SK-N-SH (cell line): Measurements from ENCODE around the gene SLC22A23. TPM values are rescaled to one million over a fixed set of nuclear protein-coding genes. Genes with fewer than 3 reads are reported as not detected.

ENCODE experiments used
- CTCF ChIA-PET: fragments of 300-600, 350-600 bp; formaldehyde crosslinking; extraction: SDS; loops from one replicate; lab custom pipeline; 2021; lab: Yijun Ruan, JAX
- POLR2A ChIA-PET: fragments of 350-600 bp; sonication (Branson Sonifier 250); formaldehyde crosslinking; extraction: SDS; loops from one replicate; lab custom pipeline; 2020; ENCODE audit warnings: antibody characterized with exemption, inconsistent platforms; lab: Yijun Ruan, JAX
- DNase-seq: peaks from one replicate; pipeline ENCODE4 v3.0.0; 2012
- H2AFZ ChIP-seq: fragments of 200-600 bp; sonication (generic); 2 replicates; pipeline ENCODE4 v1.8.1; 2016; ENCODE audit warnings: antibody characterized with exemption, mild to moderate bottlenecking, low read depth
- H3F3A ChIP-seq: fragments of 200-600 bp; sonication (generic); replicated peaks from 2 replicates; pipeline ENCODE3; 2016; ENCODE audit warnings: antibody characterized with exemption, mild to moderate bottlenecking; ENCODE audit not compliant: insufficient read depth
- H3K27ac ChIP-seq, 2 experiments: fragments of 200-500 bp in 1 of 2; fragments of 200-600 bp in 1 of 2; sonication (Bioruptor generic) in 1 of 2; sonication (generic), shearing (Covaris generic) in 1 of 2; 2 replicates each; pipeline versions ENCODE4 v1.5.1 to v1.6.1; 2014 to 2016; ENCODE audit warnings: low read depth in 2 of 2, inconsistent platforms in 1 of 2, low read length in 1 of 2, mild to moderate bottlenecking in 1 of 2, mixed read lengths in 1 of 2
- H3K27me3 ChIP-seq: fragments of 200-600 bp; sonication (generic), shearing (Covaris generic); 2 replicates; pipeline ENCODE4 v1.6.1; 2016; ENCODE audit warnings: mixed run types; ENCODE audit not compliant: insufficient read depth
- H3K36me3 ChIP-seq, 2 experiments: fragments of 200-500 bp in 1 of 2; fragments of 200-600 bp in 1 of 2; sonication (Bioruptor generic) in 1 of 2; sonication (generic) in 1 of 2; replicated peaks in 1 of 2; 2 replicates each; pipeline versions ENCODE3 to v1.5.1; 2014 to 2016; ENCODE audit warnings: low read length in 1 of 2, mild to moderate bottlenecking in 1 of 2; ENCODE audit not compliant: insufficient read depth in 2 of 2, control insufficient read depth in 1 of 2
- H3K4me1 ChIP-seq, 2 experiments: fragments of 200-500 bp in 1 of 2; fragments of 200-600 bp in 1 of 2; sonication (Bioruptor generic) in 1 of 2; sonication (generic), shearing (Covaris generic) in 1 of 2; 2 replicates each; pipeline versions ENCODE4 v1.5.1 to v1.6.1; 2014 to 2016; ENCODE audit warnings: low read depth in 1 of 2, low read length in 1 of 2, mixed run types in 1 of 2; ENCODE audit not compliant: insufficient read depth in 2 of 2, control insufficient read depth in 1 of 2
- H3K4me2 ChIP-seq: fragments of 200-600 bp; sonication (generic), shearing (Covaris generic); 2 replicates; pipeline ENCODE4 v1.6.1; 2017; ENCODE audit warnings: mixed run types
- H3K4me3 ChIP-seq, 2 experiments: fragments of 200-500 bp in 1 of 2; fragments of 200-600 bp in 1 of 2; sonication (Bioruptor generic) in 1 of 2; sonication (generic), shearing (Covaris generic) in 1 of 2; 2 replicates each; pipeline versions ENCODE4 v1.5.1 to v1.8.1; 2014 to 2016; ENCODE audit warnings: low read depth in 2 of 2, inconsistent platforms in 1 of 2, low read length in 1 of 2, mild to moderate bottlenecking in 1 of 2, mixed read lengths in 1 of 2, moderate library complexity in 1 of 2
- H3K79me2 ChIP-seq: fragments of 200-600 bp; sonication (generic); 2 replicates; pipeline ENCODE4 v1.8.1; 2017; ENCODE audit warnings: mild to moderate bottlenecking; ENCODE audit not compliant: insufficient read depth
- H3K9ac ChIP-seq: fragments of 200-600 bp; sonication (generic); 2 replicates; pipeline ENCODE4 v1.6.1; 2017; ENCODE audit warnings: mixed run types
- H3K9me2 ChIP-seq: fragments of 200-600 bp; sonication (generic); 2 replicates; pipeline ENCODE4 v1.6.1; 2017; ENCODE audit warnings: mixed run types
- H3K9me3 ChIP-seq: fragments of 200-600 bp; sonication (generic); 2 replicates; pipeline ENCODE4 v1.6.1; 2017; ENCODE audit warnings: mixed run types, mild to moderate bottlenecking, moderate library complexity
- H4K20me1 ChIP-seq: fragments of 200-600 bp; sonication (generic); 2 replicates; pipeline ENCODE4 v1.6.1; 2017; ENCODE audit warnings: mild to moderate bottlenecking, mixed run types; ENCODE audit not compliant: insufficient read depth
- ELF1 ChIP-seq: IDR thresholded peaks from 2 replicates; pipeline ENCODE4 v1.4.0; 2012
- EZH2phosphoT487 ChIP-seq: fragments of 200-600 bp; sonication (generic); IDR thresholded peaks from 2 replicates; pipeline ENCODE4 v1.6.1; 2017; ENCODE audit warnings: low read depth, mixed run types, mild to moderate bottlenecking, antibody characterized with exemption, moderate library complexity, borderline replicate concordance
- FOXJ3 ChIP-seq: sonication (generic); formaldehyde crosslinking; IDR thresholded peaks from 2 replicates; pipeline ENCODE4 v1.5.1; 2020; ENCODE audit warnings: mild to moderate bottlenecking, missing genetic modification reagents
- GATA2 ChIP-seq: sonication (generic); formaldehyde crosslinking; IDR thresholded peaks from 2 replicates; pipeline ENCODE4 v1.5.0; 2020; ENCODE audit warnings: mild to moderate bottlenecking, missing genetic modification reagents
- MXI1 ChIP-seq: IDR thresholded peaks from 2 replicates; pipeline ENCODE4 v1.6.1; 2012; ENCODE audit warnings: mild to moderate bottlenecking, low read depth, low read length, improper control_type of control experiment
- POLR2AphosphoS5 ChIP-seq: IDR thresholded peaks from 2 replicates; pipeline ENCODE4 v1.6.1; 2012; ENCODE audit warnings: low read depth, low read length
- RAD21 ChIP-seq: IDR thresholded peaks from 2 replicates; pipeline ENCODE4 v1.6.1; 2012; ENCODE audit warnings: mild to moderate bottlenecking, low read length
- RCOR1 ChIP-seq: fragments of 150-350 bp; IDR thresholded peaks from 2 replicates; pipeline ENCODE4 v1.6.1; 2017; ENCODE audit warnings: antibody characterized with exemption, low read length
- RFX5 ChIP-seq: IDR thresholded peaks from 2 replicates; pipeline ENCODE4 v1.6.1; 2012; ENCODE audit warnings: mild to moderate bottlenecking, improper control_type of control experiment, low read length
- SIN3A ChIP-seq: IDR thresholded peaks from 2 replicates; pipeline ENCODE4 v1.6.1; 2012; ENCODE audit warnings: low read depth, mild to moderate bottlenecking, low read length, moderate library complexity, borderline replicate concordance
- SMC3 ChIP-seq: IDR thresholded peaks from 2 replicates; pipeline ENCODE4 v1.6.1; 2012; ENCODE audit warnings: low read depth, low read length, improper control_type of control experiment
- TEAD4 ChIP-seq: IDR thresholded peaks from 2 replicates; pipeline ENCODE4 v1.4.0; 2012; ENCODE audit warnings: mild to moderate bottlenecking, borderline replicate concordance; ENCODE audit not compliant: insufficient read depth
- YY1 ChIP-seq: IDR thresholded peaks from 2 replicates; pipeline ENCODE4 v1.4.0; 2012; ENCODE audit warnings: low read depth, mild to moderate bottlenecking
- WGBS: methylation state at CpG from one replicate; pipeline ENCODE4 v1.1.6; 2017; ENCODE audit warnings: low lambda C conversion rate; 5-methylcytosine and 5-hydroxymethylcytosine counted together
- polyA plus RNA-seq, 3 experiments: library from polyadenylated mRNA; depleted of rRNA; stranded (reverse); fragments of >200 nt; gene quantifications; 2 replicates each; pipeline ENCODE4 v1.2.3, GENCODE V29; 2012
- TF ChIP-seq, protein P1 (sequence below): IDR thresholded peaks from 2 replicates; pipeline ENCODE4 v1.4.0; 2012; ENCODE audit warnings: low read depth, borderline replicate concordance
- TF ChIP-seq, protein P2 (sequence below): fragments of 150-350 bp; IDR thresholded peaks from 2 replicates; pipeline ENCODE4 v1.6.1; 2016; ENCODE audit warnings: mild to moderate bottlenecking, low read depth, low read length

SLC22A23 gene
- polyA plus RNA-seq, 1 of the 3 experiments (the other 2 are of a cell fraction): not detected

DNA sequence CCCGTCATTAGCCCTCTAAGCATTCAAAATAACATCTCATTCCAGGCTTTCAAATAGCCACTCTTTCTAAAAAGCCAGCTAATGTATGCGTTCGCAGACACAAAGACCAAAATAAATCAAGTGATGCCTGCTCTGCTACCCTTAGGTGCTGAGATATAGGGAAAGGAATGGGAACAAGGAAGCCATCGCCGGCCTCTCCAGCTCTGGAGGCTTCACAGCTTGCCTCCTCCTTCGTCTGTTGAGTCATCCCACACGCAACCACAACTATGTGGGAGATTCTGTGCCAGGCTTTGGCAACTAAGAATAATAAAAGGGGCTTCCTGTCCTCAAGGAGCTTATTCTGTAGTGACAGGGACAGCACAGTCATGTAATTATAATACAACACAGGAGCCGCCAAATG lies 27.3 kb upstream of the SLC22A23 start:
- no peak overlapping the region for H3K27ac ChIP-seq
- H3K4me1 ChIP-seq: no peaks in the 10 kb centered on the region; a peak in 1 of 4 replicates
- CTCF ChIA-PET: interaction anchor here (1.0 kb wide), 1 partner anchor 74 kb away, joined by 3 read pairs; no protein-coding TSS in a partner anchor
- H3K4me2 ChIP-seq: no peak overlapping the region
- H2AFZ ChIP-seq: no peak overlapping the region
- no peaks in the 10 kb centered on the region for H3F3A ChIP-seq
- DNase-seq: no peak
- H4K20me1 ChIP-seq: no peaks in the 10 kb centered on the region
- no peaks in the 10 kb centered on the region for H3K79me2 ChIP-seq
- TF ChIP-seq, protein P1, sequence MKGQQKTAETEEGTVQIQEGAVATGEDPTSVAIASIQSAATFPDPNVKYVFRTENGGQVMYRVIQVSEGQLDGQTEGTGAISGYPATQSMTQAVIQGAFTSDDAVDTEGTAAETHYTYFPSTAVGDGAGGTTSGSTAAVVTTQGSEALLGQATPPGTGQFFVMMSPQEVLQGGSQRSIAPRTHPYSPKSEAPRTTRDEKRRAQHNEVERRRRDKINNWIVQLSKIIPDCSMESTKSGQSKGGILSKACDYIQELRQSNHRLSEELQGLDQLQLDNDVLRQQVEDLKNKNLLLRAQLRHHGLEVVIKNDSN: no peak
- TF ChIP-seq SIN3A (no peak), MXI1 (no peak), EZH2phosphoT487 (no peak), FOXJ3 (CRISPR knock-in tag) (no peak), ELF1 (no peak), TEAD4 (no peak), GATA2 (CRISPR knock-in tag) (no peak), POLR2AphosphoS5 (no peak), RFX5 (no peak), YY1 (no peak)
- TF ChIP-seq, protein P2, sequence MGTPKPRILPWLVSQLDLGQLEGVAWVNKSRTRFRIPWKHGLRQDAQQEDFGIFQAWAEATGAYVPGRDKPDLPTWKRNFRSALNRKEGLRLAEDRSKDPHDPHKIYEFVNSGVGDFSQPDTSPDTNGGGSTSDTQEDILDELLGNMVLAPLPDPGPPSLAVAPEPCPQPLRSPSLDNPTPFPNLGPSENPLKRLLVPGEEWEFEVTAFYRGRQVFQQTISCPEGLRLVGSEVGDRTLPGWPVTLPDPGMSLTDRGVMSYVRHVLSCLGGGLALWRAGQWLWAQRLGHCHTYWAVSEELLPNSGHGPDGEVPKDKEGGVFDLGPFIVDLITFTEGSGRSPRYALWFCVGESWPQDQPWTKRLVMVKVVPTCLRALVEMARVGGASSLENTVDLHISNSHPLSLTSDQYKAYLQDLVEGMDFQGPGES: no peak
- H3K9ac ChIP-seq: no peak overlapping the region
- 30% methylated on average over 8 of the region's 8 CpGs for WGBS
- no peaks in the 10 kb centered on the region for H3K9me2 ChIP-seq
- no peak overlapping the region for H3K4me3 ChIP-seq
- no peaks in the 10 kb centered on the region for H3K9me3 ChIP-seq
- peaks cover 23% of the 10 kb centered on the region for H3K27me3 ChIP-seq
- H3K36me3 ChIP-seq: no peaks in the 10 kb centered on the region
- POLR2A ChIA-PET: no interaction called here

- Histone ChIP-seq H3K4me3 (no peak overlapping the region), H3K9me2 (no peaks in the 10 kb centered on the region), H3K36me3 (no peaks in the 10 kb centered on the region), H3K27me3 (peaks cover 28% of the 10 kb centered on the region; the same call in 1 of the 2 replicates), H4K20me1 (no peaks in the 10 kb centered on the region), H3K79me2 (no peaks in the 10 kb centered on the region), H3K9me3 (no peaks in the 10 kb centered on the region), H3K4me1 (no peaks in the 10 kb centered on the region), H3K4me2 (no peak overlapping the region), H3K9ac (no peak overlapping the region), H3K27ac (no peak overlapping the region), H3F3A (no peaks in the 10 kb centered on the region), H2AFZ (no peak overlapping the region)
- POLR2A ChIA-PET: no interaction called here
- no peak for TF ChIP-seq SMC3
- no peak for TF ChIP-seq RCOR1
- no peak for TF ChIP-seq RAD21
- 25% methylated on average over 2 of the region's 2 CpGs for WGBS
- DNase-seq: no peak
- CTCF ChIA-PET: no interaction called here
Measured at GRCh38 chr6:3483675-3484074, 26.8 kb upstream of the SLC22A23 start.
